Activated CD4-positive, CD25-positive, alpha-beta regulatory T cell treated with anti-CD3 and anti-CD28 coated beads, Interleukin-2, amount 50 U/mL, for 16 hours (primary cell): ENCODE data around the gene KRTAP20-4.

Source experiments
- DNase-seq: peaks from one replicate; pipeline ENCODE4 v3.0.0-alpha.2; 2020; ENCODE audit warnings: low read depth, low spot score

KRTAP20-4 gene

DNA sequence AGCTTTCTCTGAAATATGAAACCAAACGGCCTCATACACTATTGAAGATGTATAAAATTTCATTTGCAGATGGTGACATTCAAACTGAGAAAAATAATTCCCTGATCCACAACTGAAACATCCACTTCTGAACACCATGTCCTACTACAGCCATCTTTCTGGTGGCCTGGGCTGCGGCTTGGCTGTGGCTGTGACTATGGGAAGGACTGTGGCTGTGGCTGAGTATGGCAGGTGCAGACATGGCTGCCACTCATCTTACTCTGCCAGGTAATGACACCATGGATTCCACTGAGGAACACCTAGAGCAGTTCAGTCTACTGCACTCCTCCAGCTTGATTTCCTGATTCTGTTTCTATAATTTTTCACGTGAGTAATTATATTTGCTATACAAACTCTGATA is at the start of gene KRTAP20-4:
KRTAP20-4 (plus strand) TSS at position 106 of the 400 bp plus-strand sequence.
- DNase-seq, result no peak

GRCh38 chr21:30577766-30578165 is 42.7 kb upstream of the KRTAP20-4 start:
- no peak for DNase-seq

DNA sequence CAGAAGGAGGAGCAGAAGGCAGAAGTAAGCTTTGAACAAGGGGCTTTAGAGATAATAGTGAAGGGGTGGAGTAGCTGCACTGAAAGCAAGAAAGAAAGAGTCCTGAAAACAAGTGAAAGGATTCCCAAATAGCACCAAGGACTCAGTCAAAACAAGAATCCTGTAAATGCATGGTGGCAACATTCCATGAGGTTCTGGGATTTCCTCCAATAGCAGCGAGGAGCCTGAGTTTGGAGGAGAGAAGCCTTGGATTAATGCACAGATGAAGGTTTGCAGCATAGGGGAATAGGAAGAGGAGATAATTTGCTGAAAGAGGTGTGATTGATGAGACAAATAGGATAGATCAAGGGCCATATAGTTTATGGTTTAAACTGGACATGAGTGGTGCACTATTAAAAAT is 41.1 kb upstream of the KRTAP20-4 start:
- no peak for DNase-seq

- no peak for DNase-seq
These were observed 40.3 kb upstream of the KRTAP20-4 start for GRCh38 chr21:30580132-30580531.

DNA sequence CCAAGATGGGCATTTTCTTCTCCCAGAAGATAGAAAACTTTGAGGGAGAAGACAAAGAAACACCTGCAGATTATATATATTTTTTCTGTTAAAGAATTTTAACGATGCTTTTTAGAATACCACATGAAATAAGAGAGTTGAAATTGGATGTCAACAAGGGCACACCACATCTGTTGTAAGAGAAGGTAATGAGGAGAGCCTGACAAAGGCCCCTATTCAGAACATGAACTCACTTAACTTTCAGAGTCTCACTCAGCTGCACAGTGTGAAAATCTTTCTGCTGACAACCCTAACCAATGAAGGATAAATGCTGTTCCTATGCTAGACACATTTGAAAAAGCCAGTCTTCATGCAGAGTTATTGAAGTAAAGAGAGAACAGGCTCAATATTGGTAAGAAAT is 37.6 kb upstream of the KRTAP20-4 start:
- DNase-seq, result no peak

- no peak for DNase-seq
These were observed 30.1 kb upstream of the KRTAP20-4 start, which contains the start of gene KRTAP22-2 for GRCh38 chr21:30590297-30590696. Gene KRTAP22-2, minus strand, starts transcription at chr21:30590397.

DNA sequence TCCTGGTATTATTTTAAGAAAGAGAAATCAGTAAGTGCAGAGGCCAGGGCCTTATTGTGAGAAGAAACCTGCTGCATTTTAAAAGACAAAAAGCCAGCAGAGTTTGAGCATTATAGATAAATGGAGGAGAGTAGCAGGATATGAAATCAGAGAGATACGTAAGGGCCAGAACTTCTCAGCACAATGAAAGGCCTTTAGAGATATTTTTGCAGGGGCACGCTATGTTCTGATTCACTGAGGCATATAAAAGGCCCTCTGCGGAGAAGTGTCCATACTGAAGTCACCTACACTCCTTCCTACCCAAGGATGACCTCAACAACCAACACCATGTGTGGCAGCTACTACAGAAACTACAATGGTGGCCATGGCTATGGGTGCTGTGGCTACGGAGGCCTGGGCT is 28.3 kb upstream of the KRTAP20-4 start, which contains the start of gene KRTAP6-3:
KRTAP6-3 (plus strand) TSS at position 301 of the 400 bp plus-strand sequence; CDS start at position 307, 6 bp downstream.
- DNase-seq, result no peak

GRCh38 chr21:30598802-30599201 is 21.6 kb upstream of the KRTAP20-4 start, which contains the start of gene KRTAP6-2:
Gene KRTAP6-2, minus strand, starts transcription at chr21:30598902. Its CDS starts 28 bp downstream, at chr21:30598874.
- no peak for DNase-seq

DNA sequence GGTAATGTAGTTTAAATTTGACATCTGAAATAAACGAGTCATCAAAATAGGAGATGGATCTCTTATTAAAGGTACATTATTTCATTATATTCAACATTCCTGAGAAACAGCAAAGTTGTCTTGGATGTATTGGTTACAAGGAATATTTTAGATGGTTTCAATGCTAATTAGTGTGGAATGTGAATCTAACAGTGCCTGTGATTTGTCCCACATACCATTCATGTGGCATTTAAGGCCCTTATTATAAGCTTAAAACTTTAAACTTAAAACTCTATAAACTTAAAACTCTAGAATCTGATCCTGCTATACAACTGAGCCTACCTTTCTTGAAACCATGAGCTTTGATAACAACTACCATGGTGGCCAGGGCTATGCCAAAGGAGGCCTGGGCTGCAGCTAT is 19.6 kb upstream of the KRTAP20-4 start, which contains the start of gene KRTAP22-1:
KRTAP22-1 (plus strand) TSS at position 301 of the 400 bp plus-strand sequence.
- DNase-seq, result no peak

DNA sequence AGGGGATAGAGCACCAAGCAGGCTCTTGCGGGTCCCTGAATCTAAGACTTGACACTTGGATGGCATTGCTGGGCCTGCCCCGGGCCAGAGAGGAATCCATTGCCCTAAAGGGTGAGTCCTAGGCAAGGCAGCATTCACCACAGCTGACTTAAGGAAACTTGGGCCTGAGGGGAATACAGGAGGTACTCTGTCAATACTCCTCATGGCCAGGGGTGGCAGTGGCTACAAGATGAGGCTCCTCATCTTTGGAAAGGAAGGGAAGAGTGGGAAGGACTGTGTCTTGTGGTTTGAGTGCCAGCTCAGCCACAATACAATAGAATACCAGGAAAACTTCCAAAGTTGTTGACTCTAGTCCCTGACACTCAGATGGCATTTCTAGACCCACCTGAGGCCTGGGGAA is 14.5 kb upstream of the KRTAP20-4 start:
- no peak for DNase-seq

GRCh38 chr21:30612132-30612531 is 8.3 kb upstream of the KRTAP20-4 start:
- DNase-seq, result no peak

DNA sequence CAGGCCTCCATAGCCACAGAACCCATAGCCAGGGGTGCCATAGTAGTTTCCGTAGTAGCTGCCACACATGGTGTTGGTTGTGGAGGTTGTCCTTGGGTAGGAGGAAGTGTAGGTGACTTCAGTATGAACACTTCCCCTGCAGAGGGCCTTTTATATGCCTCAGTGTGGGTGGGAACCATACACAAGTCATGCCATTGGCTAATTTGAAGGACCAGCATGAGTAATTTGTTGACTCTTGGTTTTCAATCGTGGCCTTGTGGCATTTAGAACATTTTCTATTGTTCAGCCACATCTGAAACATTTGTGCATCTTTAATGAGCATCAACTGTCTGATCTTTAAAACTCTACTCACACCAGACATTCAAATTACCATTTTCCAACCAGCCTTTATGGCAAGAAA is 6.6 kb upstream of the KRTAP20-4 start, which contains the start of gene KRTAP6-1:
KRTAP6-1 (minus strand) TSS at position 95 of the 400 bp plus-strand sequence; CDS start at position 69, 26 bp downstream.
- DNase-seq, result no peak

DNA sequence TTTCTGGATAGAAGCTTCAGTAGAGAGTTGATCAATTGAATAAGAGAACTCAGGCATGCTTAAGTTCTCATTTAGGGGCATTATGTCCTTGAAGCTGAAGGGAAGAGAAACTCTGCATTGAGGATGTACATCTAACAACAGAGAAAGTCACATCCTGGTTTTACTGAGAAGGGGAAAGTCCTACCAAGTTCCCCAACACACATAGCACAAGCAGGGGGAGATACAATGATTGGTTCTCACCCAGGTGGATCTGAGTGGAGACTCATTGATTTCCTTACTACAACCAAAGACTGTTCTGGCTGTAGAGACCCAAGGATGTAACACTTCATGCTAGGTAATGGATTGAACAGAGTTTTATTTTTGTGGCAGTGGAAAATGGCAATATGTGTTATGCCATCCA is 5.2 kb upstream of the KRTAP20-4 start:
- DNase-seq, result no peak

- DNase-seq, result no peak
These were observed 4.3 kb upstream of the KRTAP20-4 start, which contains the start of gene KRTAP20-1 for GRCh38 chr21:30616125-30616524. Gene KRTAP20-1, plus strand, starts transcription at chr21:30616425. Its CDS starts 30 bp downstream, at chr21:30616455.

- no peak for DNase-seq
These were observed 347 bp upstream of the KRTAP20-4 start for GRCh38 chr21:30620080-30620479.

DNA sequence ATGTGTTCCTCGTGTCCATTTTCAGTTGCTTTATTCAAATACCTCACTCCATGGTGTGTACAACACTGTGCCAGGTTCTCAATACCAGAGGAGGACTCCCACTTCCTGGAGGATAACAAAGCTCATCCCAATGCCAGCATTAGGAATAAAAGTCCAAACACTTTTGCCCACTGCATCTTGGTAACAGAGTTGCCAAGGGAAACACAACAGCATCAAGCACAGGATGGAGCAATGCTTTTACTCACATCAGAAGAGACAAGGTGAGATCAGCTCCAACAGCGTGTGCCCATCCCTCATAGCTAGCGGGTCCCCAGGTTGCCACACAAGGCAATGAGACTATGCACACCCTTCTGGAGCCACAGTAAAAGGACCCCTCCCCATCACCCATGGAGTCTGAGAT is 2.9 kb downstream of the KRTAP20-4 start:
- DNase-seq, result no peak

GRCh38 chr21:30625449-30626165 is 5.2 kb downstream of the KRTAP20-4 start:
- DNase-seq, result no peak

DNA sequence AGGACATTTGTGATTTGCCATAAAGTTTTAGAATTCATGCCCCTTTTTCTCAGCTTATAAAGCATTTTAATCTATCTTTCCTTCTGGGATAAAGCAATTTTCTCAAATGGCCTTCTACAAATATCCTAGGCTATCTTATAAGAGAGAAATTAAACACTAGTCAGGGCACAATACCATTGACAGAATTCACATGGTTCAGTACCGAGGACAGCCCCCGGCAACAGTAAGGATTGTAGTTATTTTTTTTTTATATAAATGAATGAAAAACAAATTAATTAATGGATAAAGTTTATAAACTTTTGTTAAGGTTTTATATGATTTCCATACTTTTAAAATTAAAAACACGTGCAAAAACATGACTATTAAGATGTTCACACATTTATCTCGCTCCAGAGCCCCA is 7.7 kb downstream of the KRTAP20-4 start:
- no peak for DNase-seq

DNA sequence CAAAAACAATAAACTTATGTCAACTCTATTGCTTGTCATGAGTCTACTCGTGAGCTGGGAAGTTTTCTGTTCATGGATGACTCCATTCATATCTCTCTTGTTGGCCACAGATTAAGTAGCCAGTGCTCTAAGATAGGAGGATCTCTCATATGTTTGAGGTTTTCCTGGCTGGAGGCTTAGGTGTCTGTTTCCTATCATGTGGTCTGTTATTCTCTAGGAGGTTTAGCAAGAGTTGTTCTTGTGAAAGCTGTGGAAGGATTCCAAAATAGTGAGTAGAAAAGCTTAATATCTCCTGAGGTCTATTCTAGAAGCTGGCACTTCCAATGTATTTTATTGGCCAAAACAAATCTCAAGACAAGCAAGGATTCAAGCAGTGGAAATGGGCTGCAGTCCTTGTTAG is 8.8 kb downstream of the KRTAP20-4 start:
- DNase-seq, result no peak

- DNase-seq, result no peak
These were observed 14.5 kb downstream of the KRTAP20-4 start, which contains the start of gene KRTAP20-2 for GRCh38 chr21:30634906-30635305. Gene KRTAP20-2, plus strand, starts transcription at chr21:30635206. Its CDS starts 58 bp downstream, at chr21:30635264.

DNA sequence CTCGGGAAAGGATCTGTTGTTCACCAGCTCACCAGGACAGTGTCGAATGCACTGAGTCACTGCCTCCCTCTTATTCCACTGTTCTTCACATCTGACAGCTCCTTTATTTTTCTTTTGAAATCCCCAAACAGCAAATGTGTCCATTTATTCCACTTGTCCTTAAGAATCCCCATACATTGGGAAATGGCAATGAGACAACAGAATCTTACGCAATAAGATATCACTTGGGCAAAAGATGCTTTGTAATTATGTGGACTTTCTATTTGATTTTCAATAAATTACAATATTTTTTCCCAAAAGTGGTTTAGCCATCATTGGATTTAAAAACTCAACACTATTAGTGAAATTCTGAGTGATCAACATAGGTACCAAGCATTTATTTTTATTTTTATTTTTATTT is 18.3 kb downstream of the KRTAP20-4 start:
- no peak for DNase-seq

DNA sequence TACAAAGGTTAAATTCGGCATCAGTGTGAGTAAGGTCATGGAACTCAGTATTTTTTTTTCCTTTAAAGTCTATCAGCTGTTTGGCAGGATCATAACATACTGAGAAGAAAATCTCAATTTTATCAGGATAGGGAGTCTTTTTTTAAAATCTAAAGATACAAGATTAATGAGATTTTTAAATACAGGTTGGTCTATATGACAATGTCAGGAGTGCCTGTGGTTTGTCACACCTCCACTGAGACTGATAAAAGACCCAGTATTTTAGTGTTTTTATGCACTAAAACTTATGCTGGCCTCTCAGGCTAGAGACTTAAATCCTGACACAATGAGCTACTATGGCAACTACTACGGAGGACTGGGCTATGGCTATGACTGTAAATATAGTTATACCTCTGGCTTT is 22.1 kb downstream of the KRTAP20-4 start, which contains the start of gene KRTAP20-3:
KRTAP20-3 (plus strand) TSS at position 301 of the 400 bp plus-strand sequence.
- DNase-seq, result no peak

DNA sequence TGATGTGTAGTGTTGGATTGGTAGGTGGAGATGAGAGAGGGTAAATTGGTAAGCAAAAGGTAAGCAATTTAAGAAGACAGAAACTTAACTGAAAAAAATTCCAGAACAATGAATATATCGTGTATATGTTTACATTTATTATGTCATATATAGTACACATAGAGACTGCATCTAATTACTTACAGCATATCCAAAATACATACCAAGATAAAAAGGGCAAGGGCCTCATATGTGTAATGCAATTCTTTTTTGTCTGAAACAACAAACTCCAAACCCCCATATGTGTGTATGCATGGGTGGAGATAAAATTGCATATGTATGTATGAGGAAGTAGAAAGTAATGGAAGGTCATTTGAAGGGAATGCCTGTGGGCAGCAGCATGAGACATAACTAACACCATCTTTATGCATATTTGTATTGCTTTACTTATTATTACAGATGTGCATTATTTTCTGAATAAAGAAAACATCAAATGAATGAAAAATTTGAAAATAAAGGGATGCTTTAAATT is 26.5 kb downstream of the KRTAP20-4 start:
- no peak for DNase-seq
